ENCODE data around the gene FRYL.
"Not testable (repeated sequence)": the region's sequence is repeated elsewhere in the genome, so short reads cannot be mapped to it uniquely, and the experiment has no call there.

Gene FRYL

DNA sequence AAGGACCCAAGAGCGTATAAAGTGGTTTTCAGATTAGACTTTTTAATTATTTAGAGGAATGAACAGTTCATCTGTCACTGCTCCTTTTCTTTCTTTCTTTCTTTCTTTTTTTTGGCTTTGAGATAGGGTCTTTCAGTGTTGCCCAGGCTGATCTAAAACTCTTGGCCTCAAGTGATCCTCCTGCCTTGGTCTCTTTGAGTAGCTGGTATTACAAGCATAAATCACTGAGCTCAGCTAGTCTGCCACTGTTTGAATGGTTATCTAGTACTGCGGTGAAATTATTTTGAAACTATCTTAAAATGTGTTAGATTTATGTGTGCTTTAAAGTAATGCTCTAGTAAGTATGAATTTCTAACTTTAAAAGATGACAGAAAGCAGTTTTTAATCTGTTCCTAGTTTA lies 6.5 kb upstream of the FRYL start:
- in situ Hi-C loops (cut with MboI; ENCODE audit: low sequenced_read_pairs), result no loop called here

DNA sequence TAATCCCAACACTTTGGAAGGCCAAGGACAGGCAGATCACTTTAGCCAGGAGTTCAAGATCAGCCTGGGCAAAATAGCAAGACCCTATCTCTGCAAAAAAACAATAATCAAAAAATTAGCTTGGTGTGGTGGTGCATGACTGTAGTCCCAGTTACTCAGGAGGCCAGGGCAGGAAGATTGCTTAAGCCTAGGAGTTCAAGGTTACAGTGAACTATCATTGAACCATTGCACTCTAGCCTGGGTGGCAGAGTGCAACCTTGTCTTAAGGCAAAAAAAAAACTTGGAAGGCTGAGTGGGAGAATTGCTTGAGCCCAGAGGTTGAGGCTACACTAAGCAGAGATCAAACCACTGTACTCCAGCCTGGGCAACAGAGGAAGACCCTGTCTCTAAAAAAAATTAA lies 5.2 kb upstream of the FRYL start:
- in situ Hi-C loops (cut with MboI; ENCODE audit: low sequenced_read_pairs), result no loop called here

- in situ Hi-C loops (cut with MboI; ENCODE audit: low sequenced_read_pairs), result no loop called here
These were observed 1.9 kb upstream of the FRYL start for GRCh38 chr4:48781968-48782367.

GRCh38 chr4:48780865-48781214 lies 761 bp upstream of the FRYL start:
- in situ Hi-C loops (cut with MboI; ENCODE audit: low sequenced_read_pairs), result no loop called here

- in situ Hi-C loops (cut with MboI; ENCODE audit: low sequenced_read_pairs), result no loop called here
These were observed 733 bp downstream of the FRYL start for GRCh38 chr4:48779095-48779997.

DNA sequence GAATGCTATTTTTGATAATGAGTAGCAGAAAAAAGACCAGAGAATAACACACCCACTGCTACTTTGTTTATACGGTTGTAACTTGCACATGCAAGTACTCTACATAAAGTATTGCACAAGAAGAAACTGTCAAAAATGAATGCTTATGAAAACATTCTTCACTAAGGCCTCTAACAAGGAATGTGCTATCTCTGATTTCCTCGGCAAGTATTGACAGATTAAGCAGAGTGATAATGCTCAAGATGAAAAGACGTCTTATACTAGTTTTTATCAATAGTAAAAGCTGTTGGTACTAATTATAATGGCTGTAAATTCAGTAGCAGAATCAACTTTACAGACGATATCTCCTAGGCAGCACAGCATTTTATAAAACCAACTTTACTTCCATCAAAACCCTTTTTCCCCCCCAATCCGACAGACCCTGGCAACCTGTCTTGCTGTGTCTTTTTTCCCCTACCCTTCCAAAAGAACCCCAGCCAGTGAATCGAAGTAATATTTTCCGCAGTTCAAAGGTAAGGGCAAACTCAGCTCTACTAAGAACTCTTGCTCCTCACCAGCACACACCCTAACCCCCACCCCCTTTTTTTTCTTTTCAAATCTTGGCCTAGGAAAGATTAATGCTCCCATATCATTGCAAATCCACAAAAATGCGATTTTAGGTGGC lies 1.5 kb downstream of the FRYL start:
- in situ Hi-C loops (cut with MboI; ENCODE audit: low sequenced_read_pairs), result no loop called here

- in situ Hi-C loops (cut with MboI; ENCODE audit: low sequenced_read_pairs), result no loop called here
These were observed 2.3 kb downstream of the FRYL start for GRCh38 chr4:48777739-48778138.

GRCh38 chr4:48774760-48775710 lies 5.0 kb downstream of the FRYL start:
- in situ Hi-C loops (cut with MboI; ENCODE audit: low sequenced_read_pairs), result no loop called here

GRCh38 chr4:48772556-48772955 lies 7.5 kb downstream of the FRYL start:
- in situ Hi-C loops (cut with MboI; ENCODE audit: low sequenced_read_pairs), result no loop called here

- in situ Hi-C loops (cut with MboI; ENCODE audit: low sequenced_read_pairs), result no loop called here
These were observed 12.8 kb downstream of the FRYL start for GRCh38 chr4:48767055-48767929.

DNA sequence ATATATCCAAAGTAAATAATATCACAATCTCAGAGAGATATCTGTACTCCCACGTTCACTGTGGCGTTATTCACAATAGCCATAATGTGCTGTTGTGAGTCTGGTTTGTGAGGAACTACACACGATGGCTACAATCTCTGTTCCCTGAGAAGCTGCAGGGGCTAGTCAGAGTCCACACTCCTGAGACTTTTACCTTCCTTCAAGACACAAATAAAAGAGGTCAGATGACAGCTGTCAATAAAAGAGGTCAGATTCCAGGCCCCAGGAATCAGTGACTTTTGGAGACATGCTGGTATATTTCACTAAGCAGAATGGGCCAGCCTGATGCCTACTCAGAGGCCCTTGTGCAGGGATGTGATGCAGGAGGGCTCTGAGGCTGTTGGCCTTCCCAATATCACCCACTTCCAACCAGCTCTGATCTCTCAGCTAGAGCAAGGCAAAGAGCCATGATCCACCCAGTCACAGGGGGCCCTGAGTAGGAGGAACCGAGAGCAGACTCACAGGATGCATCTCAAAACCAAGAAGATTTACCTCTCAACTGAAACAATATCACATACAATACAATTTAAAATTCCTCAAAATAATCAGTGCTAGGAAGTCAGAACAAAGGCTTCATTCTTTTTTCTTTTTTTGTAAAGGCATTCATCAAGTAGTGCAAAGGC lies 13.8 kb downstream of the FRYL start:
- in situ Hi-C loops (cut with MboI; ENCODE audit: low sequenced_read_pairs), result no loop called here

GRCh38 chr4:48762408-48762807 lies 17.7 kb downstream of the FRYL start:
- in situ Hi-C loops (cut with MboI; ENCODE audit: low sequenced_read_pairs), result no loop called here

- in situ Hi-C loops (cut with MboI; ENCODE audit: low sequenced_read_pairs), result no loop called here
These were observed 18.8 kb downstream of the FRYL start for GRCh38 chr4:48761286-48761685.

DNA sequence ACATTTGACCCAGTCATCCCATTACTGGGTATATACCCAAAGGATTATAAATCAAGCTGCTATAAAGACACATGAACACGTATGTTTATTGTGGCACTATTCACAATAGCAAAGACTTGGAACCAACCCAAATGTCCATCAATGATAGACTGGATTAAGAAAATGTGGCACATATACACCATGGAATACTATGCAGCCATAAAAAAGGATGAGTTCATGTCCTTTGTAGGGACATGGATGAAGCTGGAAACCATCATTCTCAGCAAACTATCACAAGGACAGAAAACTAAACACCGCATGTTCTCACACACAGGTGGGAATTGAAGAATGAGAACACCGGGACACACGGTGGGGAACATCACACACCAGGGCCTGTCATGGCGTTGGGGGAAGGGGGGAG lies 21.4 kb downstream of the FRYL start:
- in situ Hi-C loops (cut with MboI; ENCODE audit: low sequenced_read_pairs), result not testable (repeated sequence)

- in situ Hi-C loops (cut with MboI; ENCODE audit: low sequenced_read_pairs), result no loop called here
These were observed 23.3 kb downstream of the FRYL start for GRCh38 chr4:48756689-48757220.

DNA sequence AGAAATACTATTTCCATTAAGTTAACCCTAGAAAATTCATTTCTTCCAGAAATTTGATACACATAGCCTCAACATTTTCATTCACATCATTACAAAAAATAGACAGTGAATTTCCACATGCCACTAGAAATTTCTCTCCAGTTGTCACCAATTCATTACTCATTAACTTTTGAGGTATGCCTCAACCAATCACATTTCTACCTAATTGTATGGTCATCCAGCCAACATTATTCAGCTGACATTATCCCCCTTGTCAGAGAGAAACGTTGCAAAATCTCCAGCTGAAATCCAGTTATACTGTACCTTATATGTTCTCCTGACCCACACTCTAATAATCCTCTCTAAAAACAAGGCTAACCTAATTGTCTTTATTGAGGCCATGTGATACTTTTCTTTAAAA lies 24.8 kb downstream of the FRYL start:
- in situ Hi-C loops (cut with MboI; ENCODE audit: low sequenced_read_pairs), result no loop called here

- in situ Hi-C loops (cut with MboI; ENCODE audit: low sequenced_read_pairs), result no loop called here
These were observed 26.9 kb downstream of the FRYL start for GRCh38 chr4:48753159-48753558.

DNA sequence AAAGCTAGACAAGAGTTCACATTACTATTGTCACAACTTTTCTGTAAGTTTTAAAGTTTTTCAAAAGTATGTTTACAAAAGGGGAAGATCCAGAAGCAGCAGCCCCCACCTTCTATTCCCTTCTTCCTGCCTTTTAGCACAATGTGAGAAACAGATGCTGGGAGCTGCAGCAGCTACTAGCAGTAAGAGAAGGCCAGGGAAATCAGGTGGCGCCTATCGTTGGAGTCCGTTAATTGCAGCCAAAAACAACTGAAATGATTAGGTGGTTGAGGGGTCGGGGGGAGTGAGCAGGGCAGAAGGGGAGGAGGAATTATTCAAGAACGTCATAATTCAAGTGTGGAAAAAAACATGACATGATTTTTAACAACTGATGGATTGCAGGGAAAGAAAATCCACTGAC lies 27.4 kb downstream of the FRYL start:
- in situ Hi-C loops (cut with MboI; ENCODE audit: low sequenced_read_pairs), result no loop called here

DNA sequence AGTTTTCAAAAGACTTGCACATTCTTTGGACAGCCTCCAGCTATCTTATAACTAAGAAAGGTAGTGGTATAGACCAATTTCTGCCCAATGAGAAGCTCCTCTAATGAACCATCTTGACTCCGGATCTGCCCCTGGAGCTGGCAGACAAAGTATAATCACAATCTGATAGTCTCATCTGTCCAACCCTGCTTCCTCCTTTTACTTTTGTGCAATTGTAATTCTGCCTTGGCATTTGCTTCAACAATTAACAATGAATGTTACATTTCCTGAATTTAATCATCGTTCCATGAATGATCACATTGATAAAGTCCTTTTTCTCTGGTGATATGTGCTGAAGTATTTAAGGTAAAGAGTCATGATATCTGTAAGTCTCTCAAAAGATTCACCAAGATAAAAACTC lies 27.8 kb downstream of the FRYL start:
- in situ Hi-C loops (cut with MboI; ENCODE audit: low sequenced_read_pairs), result no loop called here

Data from HL-60/S4 treated with phorbol 12-myristate 13-acetate at 8.2 ng/mL for 4 days and 3 days (cell line).